Liver (tissue), 3 donors: Measurements from ENCODE around the gene PREX1.

ENCODE experiments used
- RXRA ChIP-seq, 2 donors: IDR thresholded peaks; 2 replicates each; pipeline ENCODE4 v1.6.1; 2017 to 2018; ENCODE audit warnings: antibody characterized with exemption in 2 of 2, mild to moderate bottlenecking in 1 of 2
- TF ChIP-seq, protein P1 (sequence below): fragments of 150-350 bp; IDR thresholded peaks from 2 replicates; pipeline ENCODE4 v1.5.1; 2017; ENCODE audit warnings: improper control_type of control experiment, low read depth, low read length; ENCODE audit not compliant: missing input control
- donor health status: healthy.
- donor health status: healthy.

DNA sequence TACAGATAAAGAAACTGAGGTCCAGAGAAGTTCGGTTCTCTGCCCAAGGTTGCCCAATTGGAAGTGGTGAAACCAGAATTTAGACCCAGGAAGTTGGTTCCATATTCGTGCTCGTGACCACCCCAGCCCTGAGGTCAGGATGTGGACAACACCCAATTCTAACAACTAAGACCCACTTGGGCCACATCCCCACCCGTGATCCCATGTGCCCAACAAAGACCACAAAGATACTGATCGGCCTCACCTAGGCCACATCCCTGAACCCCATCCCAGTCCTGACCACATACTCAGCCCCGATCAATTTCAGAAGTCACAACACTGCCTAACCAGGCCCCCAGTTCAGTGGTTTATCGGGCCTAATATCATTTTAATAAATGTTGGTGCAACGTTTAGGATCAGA is 138.4 kb downstream of the PREX1 start:
- TF ChIP-seq, protein P1, sequence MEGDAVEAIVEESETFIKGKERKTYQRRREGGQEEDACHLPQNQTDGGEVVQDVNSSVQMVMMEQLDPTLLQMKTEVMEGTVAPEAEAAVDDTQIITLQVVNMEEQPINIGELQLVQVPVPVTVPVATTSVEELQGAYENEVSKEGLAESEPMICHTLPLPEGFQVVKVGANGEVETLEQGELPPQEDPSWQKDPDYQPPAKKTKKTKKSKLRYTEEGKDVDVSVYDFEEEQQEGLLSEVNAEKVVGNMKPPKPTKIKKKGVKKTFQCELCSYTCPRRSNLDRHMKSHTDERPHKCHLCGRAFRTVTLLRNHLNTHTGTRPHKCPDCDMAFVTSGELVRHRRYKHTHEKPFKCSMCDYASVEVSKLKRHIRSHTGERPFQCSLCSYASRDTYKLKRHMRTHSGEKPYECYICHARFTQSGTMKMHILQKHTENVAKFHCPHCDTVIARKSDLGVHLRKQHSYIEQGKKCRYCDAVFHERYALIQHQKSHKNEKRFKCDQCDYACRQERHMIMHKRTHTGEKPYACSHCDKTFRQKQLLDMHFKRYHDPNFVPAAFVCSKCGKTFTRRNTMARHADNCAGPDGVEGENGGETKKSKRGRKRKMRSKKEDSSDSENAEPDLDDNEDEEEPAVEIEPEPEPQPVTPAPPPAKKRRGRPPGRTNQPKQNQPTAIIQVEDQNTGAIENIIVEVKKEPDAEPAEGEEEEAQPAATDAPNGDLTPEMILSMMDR = no peak
- no peak for TF ChIP-seq RXRA (IDR thresholded peaks at IDR 0.05)
